ENCODE results near the gene CCDC141. TPM values are rescaled to one million over a fixed set of nuclear protein-coding genes. Genes with fewer than 3 reads are reported as not detected.

Gene CCDC141
- total and polyA plus RNA-seq, 2 experiments from 2014 or later, result 11.7 to 13.4 TPM

DNA sequence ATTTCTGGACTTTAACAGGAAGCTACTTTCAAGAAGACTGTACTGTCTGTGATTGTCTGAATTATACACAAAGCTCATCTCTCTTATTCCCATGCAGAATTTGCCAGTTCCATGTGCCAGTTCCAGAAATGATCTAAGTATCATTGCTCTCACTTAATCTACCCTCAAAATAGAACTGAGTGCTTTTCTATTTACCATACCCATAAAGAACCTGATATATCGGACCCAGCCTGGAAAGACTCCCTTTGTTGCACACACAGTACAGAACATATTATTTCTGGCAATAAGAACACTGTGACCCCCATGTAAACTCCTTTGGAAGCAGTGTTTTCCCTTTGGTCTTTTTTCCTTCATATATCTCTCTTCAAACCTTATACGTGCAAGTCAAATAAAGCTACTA lies 140.4 kb downstream of the CCDC141 start:
- Histone ChIP-seq H3F3A (replicated peaks; ENCODE audit: low read depth) (no peaks in the 10 kb centered on the region), H3K36me3 (ENCODE audit: insufficient read depth) (no peaks in the 10 kb centered on the region), H3K4me3 (no peak overlapping the region), H3K9me2 (ENCODE audit: insufficient read depth) (no peaks in the 10 kb centered on the region), H3K79me2 (replicated peaks; ENCODE audit: insufficient read depth) (no peaks in the 10 kb centered on the region), H2AFZ (no peak overlapping the region), H3K4me1 (ENCODE audit: insufficient read depth) (no peaks in the 10 kb centered on the region), H3K27ac (ENCODE audit: low read depth) (no peak overlapping the region), H3K27me3 (ENCODE audit: insufficient read depth) (no peaks in the 10 kb centered on the region), H4K20me1 (replicated peaks; ENCODE audit: insufficient read depth) (no peaks in the 10 kb centered on the region), H3K4me2 (no peak overlapping the region)
- TF ChIP-seq CREB1 (CRISPR knock-in tag; IDR thresholded peaks at IDR 0.05; ENCODE audit: low read depth), result no peak
- no peak for TF ChIP-seq POLR2AphosphoS5 (IDR thresholded peaks at IDR 0.05; ENCODE audit: low read depth)
- TF ChIP-seq, protein P1, sequence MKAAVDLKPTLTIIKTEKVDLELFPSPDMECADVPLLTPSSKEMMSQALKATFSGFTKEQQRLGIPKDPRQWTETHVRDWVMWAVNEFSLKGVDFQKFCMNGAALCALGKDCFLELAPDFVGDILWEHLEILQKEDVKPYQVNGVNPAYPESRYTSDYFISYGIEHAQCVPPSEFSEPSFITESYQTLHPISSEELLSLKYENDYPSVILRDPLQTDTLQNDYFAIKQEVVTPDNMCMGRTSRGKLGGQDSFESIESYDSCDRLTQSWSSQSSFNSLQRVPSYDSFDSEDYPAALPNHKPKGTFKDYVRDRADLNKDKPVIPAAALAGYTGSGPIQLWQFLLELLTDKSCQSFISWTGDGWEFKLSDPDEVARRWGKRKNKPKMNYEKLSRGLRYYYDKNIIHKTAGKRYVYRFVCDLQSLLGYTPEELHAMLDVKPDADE (IDR thresholded peaks at IDR 0.05), result no peak
- TF ChIP-seq EZH2phosphoT487 (IDR thresholded peaks at IDR 0.05; ENCODE audit: unreplicated experiment), result no peak
- no peak for TF ChIP-seq STAT1 (IDR thresholded peaks at IDR 0.05; ENCODE audit: unreplicated experiment)
- TF ChIP-seq ZNF331 (CRISPR knock-in tag; IDR thresholded peaks at IDR 0.05; ENCODE audit: low read depth), result no peak
- no peak for TF ChIP-seq NANOG (IDR thresholded peaks at IDR 0.05; ENCODE audit: borderline replicate concordance)
- DNase-seq (ENCODE audit: low spot score) (no peak), ATAC-seq (no peak)
- Mint-ChIP-seq H3K36me3 (ENCODE audit: low read depth) (no peaks in the 10 kb centered on the region), H3K4me1 (no peaks in the 10 kb centered on the region), H3K9me3 (no peaks in the 10 kb centered on the region), H3K4me3 (no peak overlapping the region), H3K27ac (no peak overlapping the region; the same call in 1 of the 2 replicates), H3K27me3 (ENCODE audit: insufficient read depth, low read depth, poor library complexity) (peaks cover 3% of the 10 kb centered on the region)

DNA sequence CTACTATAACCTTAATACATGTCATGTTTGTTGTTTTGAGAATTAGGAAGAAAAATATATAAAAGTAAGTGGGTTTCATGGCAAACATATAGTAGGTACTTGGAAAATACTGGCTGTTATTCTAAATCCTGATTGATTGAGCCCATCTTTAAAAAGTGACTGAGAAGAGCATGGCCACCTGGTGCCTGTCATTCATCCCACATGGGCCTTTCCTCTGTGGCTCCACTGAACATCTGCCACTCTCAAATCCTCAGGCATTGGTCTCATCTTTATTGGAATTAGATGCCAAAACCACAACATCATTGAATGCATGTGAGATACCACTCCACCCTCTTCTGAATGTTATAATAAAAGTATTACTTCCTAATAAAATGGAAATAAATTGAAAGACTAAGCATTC lies 141.1 kb downstream of the CCDC141 start:
- no peaks in the 10 kb centered on the region for H4K20me1 ChIP-seq (replicated peaks; ENCODE audit: insufficient read depth)
- no peak overlapping the region for H2AFZ ChIP-seq
- H3K9me2 ChIP-seq (ENCODE audit: insufficient read depth), result no peaks in the 10 kb centered on the region
- DNase-seq (ENCODE audit: low spot score) (no peak), ATAC-seq (no peak)
- H3K9me3 Mint-ChIP-seq, result no peaks in the 10 kb centered on the region
- H3K4me1 ChIP-seq (ENCODE audit: insufficient read depth), result no peaks in the 10 kb centered on the region
- H3K4me2 ChIP-seq, result no peak overlapping the region
- H3K4me3 ChIP-seq, result no peak overlapping the region
- H3K36me3 ChIP-seq (ENCODE audit: insufficient read depth), result no peaks in the 10 kb centered on the region
- H3K27me3 Mint-ChIP-seq (ENCODE audit: insufficient read depth, low read depth, poor library complexity), result peaks cover 3% of the 10 kb centered on the region
- H3K4me3 Mint-ChIP-seq, result no peak overlapping the region
- H3F3A ChIP-seq (replicated peaks; ENCODE audit: low read depth), result no peaks in the 10 kb centered on the region
- no peaks in the 10 kb centered on the region for H3K79me2 ChIP-seq (replicated peaks; ENCODE audit: insufficient read depth)
- H3K27ac ChIP-seq (ENCODE audit: low read depth), result no peak overlapping the region
- no peak overlapping the region for H3K27ac Mint-ChIP-seq
- H3K36me3 Mint-ChIP-seq (ENCODE audit: low read depth), result peaks cover 2% of the 10 kb centered on the region; the same call in 1 of the 3 replicates
- no peaks in the 10 kb centered on the region for H3K4me1 Mint-ChIP-seq
- H3K27me3 ChIP-seq (ENCODE audit: insufficient read depth), result no peaks in the 10 kb centered on the region
- TF ChIP-seq STAT1 (IDR thresholded peaks at IDR 0.05; ENCODE audit: unreplicated experiment), result no peak
- TF ChIP-seq NANOG (IDR thresholded peaks at IDR 0.05; ENCODE audit: borderline replicate concordance), result no peak
- TF ChIP-seq POLR2AphosphoS5 (IDR thresholded peaks at IDR 0.05; ENCODE audit: low read depth), result no peak
- no peak for TF ChIP-seq EZH2 (IDR thresholded peaks at IDR 0.05; ENCODE audit: low read depth, unreplicated experiment)
- TF ChIP-seq, protein P2, sequence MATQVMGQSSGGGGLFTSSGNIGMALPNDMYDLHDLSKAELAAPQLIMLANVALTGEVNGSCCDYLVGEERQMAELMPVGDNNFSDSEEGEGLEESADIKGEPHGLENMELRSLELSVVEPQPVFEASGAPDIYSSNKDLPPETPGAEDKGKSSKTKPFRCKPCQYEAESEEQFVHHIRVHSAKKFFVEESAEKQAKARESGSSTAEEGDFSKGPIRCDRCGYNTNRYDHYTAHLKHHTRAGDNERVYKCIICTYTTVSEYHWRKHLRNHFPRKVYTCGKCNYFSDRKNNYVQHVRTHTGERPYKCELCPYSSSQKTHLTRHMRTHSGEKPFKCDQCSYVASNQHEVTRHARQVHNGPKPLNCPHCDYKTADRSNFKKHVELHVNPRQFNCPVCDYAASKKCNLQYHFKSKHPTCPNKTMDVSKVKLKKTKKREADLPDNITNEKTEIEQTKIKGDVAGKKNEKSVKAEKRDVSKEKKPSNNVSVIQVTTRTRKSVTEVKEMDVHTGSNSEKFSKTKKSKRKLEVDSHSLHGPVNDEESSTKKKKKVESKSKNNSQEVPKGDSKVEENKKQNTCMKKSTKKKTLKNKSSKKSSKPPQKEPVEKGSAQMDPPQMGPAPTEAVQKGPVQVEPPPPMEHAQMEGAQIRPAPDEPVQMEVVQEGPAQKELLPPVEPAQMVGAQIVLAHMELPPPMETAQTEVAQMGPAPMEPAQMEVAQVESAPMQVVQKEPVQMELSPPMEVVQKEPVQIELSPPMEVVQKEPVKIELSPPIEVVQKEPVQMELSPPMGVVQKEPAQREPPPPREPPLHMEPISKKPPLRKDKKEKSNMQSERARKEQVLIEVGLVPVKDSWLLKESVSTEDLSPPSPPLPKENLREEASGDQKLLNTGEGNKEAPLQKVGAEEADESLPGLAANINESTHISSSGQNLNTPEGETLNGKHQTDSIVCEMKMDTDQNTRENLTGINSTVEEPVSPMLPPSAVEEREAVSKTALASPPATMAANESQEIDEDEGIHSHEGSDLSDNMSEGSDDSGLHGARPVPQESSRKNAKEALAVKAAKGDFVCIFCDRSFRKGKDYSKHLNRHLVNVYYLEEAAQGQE (IDR thresholded peaks at IDR 0.05; ENCODE audit: unreplicated experiment), result no peak
- TF ChIP-seq, protein P3, sequence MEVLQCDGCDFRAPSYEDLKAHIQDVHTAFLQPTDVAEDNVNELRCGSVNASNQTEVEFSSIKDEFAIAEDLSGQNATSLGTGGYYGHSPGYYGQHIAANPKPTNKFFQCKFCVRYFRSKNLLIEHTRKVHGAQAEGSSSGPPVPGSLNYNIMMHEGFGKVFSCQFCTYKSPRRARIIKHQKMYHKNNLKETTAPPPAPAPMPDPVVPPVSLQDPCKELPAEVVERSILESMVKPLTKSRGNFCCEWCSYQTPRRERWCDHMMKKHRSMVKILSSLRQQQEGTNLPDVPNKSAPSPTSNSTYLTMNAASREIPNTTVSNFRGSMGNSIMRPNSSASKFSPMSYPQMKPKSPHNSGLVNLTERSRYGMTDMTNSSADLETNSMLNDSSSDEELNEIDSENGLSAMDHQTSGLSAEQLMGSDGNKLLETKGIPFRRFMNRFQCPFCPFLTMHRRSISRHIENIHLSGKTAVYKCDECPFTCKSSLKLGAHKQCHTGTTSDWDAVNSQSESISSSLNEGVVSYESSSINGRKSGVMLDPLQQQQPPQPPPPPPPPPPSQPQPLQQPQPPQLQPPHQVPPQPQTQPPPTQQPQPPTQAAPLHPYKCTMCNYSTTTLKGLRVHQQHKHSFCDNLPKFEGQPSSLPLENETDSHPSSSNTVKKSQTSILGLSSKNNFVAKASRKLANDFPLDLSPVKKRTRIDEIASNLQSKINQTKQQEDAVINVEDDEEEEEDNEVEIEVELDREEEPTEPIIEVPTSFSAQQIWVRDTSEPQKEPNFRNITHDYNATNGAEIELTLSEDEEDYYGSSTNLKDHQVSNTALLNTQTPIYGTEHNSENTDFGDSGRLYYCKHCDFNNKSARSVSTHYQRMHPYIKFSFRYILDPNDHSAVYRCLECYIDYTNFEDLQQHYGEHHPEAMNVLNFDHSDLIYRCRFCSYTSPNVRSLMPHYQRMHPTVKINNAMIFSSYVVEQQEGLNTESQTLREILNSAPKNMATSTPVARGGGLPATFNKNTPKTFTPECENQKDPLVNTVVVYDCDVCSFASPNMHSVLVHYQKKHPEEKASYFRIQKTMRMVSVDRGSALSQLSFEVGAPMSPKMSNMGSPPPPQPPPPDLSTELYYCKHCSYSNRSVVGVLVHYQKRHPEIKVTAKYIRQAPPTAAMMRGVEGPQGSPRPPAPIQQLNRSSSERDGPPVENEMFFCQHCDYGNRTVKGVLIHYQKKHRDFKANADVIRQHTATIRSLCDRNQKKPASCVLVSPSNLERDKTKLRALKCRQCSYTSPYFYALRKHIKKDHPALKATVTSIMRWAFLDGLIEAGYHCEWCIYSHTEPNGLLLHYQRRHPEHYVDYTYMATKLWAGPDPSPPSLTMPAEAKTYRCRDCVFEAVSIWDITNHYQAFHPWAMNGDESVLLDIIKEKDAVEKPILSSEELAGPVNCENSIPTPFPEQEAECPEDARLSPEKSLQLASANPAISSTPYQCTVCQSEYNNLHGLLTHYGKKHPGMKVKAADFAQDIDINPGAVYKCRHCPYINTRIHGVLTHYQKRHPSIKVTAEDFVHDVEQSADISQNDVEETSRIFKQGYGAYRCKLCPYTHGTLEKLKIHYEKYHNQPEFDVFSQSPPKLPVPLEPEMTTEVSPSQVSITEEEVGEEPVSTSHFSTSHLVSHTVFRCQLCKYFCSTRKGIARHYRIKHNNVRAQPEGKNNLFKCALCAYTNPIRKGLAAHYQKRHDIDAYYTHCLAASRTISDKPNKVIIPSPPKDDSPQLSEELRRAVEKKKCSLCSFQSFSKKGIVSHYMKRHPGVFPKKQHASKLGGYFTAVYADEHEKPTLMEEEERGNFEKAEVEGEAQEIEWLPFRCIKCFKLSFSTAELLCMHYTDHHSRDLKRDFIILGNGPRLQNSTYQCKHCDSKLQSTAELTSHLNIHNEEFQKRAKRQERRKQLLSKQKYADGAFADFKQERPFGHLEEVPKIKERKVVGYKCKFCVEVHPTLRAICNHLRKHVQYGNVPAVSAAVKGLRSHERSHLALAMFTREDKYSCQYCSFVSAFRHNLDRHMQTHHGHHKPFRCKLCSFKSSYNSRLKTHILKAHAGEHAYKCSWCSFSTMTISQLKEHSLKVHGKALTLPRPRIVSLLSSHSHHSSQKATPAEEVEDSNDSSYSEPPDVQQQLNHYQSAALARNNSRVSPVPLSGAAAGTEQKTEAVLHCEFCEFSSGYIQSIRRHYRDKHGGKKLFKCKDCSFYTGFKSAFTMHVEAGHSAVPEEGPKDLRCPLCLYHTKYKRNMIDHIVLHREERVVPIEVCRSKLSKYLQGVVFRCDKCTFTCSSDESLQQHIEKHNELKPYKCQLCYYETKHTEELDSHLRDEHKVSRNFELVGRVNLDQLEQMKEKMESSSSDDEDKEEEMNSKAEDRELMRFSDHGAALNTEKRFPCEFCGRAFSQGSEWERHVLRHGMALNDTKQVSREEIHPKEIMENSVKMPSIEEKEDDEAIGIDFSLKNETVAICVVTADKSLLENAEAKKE (CRISPR knock-in tag; IDR thresholded peaks at IDR 0.05), result no peak
- TF ChIP-seq ZNF114 (CRISPR knock-in tag; IDR thresholded peaks at IDR 0.05), result no peak
- no peak for TF ChIP-seq CREB1 (CRISPR knock-in tag; IDR thresholded peaks at IDR 0.05; ENCODE audit: low read depth)

Measured in GM23338 (cell line).